ENCODE data around the gene NLRC5.

Gene NLRC5

DNA sequence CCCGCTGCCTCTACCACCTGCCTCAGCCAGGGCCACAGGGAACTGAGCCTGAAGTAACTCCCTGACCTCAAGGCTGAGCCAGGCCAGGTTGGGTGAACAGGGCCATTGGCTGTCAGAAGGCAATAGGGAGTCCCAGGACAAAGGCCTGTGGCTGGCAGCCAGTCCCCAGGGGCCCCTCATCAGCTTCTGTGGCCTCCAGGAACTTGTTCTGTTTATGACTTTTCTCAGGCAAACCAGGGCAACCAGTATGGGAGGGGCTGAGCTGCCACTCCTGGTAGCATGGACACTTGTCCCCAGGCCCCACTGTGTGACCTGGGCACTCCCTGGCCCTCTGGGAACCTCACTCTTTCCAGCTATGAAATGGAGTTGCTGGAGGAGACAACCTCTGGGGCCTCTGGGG lies 143.1 kb downstream of the NLRC5 start (continued):
- no peak for TF ChIP-seq ISL1 (CRISPR knock-in tag; IDR thresholded peaks at IDR 0.05)
- no peak for TF ChIP-seq ESRRG (CRISPR knock-in tag; IDR thresholded peaks at IDR 0.05)

DNA sequence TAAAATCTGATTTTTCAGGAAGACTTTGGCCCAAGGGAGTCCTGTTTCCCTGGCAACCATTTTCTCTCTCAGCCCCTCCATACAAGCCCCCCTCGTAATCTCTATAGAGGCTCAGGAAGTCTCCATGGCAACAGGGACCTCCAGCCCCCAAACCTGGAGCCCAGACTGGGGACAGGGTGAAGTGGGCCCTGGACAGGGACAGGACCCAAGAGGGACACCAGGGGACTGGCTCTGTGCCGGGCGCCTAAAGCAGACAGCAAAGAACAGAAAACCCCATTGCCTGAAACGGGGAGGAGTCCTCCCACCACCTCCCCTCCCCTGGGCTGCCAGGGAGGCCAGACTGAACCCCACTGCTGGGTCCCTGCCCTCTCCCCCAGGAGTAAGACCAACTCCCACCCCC lies 143.7 kb downstream of the NLRC5 start:
- ATAC-seq, result no peak
- TF ChIP-seq BACH2 (CRISPR knock-in tag; IDR thresholded peaks at IDR 0.05; ENCODE audit: borderline replicate concordance), result no peak
- no peak for TF ChIP-seq ZNF70 (CRISPR knock-in tag; IDR thresholded peaks at IDR 0.05)
- TF ChIP-seq, protein P1, sequence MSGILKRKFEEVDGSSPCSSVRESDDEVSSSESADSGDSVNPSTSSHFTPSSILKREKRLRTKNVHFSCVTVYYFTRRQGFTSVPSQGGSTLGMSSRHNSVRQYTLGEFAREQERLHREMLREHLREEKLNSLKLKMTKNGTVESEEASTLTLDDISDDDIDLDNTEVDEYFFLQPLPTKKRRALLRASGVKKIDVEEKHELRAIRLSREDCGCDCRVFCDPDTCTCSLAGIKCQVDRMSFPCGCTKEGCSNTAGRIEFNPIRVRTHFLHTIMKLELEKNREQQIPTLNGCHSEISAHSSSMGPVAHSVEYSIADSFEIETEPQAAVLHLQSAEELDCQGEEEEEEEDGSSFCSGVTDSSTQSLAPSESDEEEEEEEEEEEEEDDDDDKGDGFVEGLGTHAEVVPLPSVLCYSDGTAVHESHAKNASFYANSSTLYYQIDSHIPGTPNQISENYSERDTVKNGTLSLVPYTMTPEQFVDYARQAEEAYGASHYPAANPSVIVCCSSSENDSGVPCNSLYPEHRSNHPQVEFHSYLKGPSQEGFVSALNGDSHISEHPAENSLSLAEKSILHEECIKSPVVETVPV (CRISPR knock-in tag; IDR thresholded peaks at IDR 0.05), result no peak
- no peak for TF ChIP-seq GLIS3 (CRISPR knock-in tag; IDR thresholded peaks at IDR 0.05)
- no peak for TF ChIP-seq ISL1 (CRISPR knock-in tag; IDR thresholded peaks at IDR 0.05)
- no peak for TF ChIP-seq ZFP3 (CRISPR knock-in tag; IDR thresholded peaks at IDR 0.05)
- no peak for TF ChIP-seq ZNF565 (CRISPR knock-in tag; conservative IDR thresholded peaks at IDR 0.05; ENCODE audit: low read depth)
- TF ChIP-seq RARB (CRISPR knock-in tag; IDR thresholded peaks at IDR 0.05), result no peak
- TF ChIP-seq, protein P2, sequence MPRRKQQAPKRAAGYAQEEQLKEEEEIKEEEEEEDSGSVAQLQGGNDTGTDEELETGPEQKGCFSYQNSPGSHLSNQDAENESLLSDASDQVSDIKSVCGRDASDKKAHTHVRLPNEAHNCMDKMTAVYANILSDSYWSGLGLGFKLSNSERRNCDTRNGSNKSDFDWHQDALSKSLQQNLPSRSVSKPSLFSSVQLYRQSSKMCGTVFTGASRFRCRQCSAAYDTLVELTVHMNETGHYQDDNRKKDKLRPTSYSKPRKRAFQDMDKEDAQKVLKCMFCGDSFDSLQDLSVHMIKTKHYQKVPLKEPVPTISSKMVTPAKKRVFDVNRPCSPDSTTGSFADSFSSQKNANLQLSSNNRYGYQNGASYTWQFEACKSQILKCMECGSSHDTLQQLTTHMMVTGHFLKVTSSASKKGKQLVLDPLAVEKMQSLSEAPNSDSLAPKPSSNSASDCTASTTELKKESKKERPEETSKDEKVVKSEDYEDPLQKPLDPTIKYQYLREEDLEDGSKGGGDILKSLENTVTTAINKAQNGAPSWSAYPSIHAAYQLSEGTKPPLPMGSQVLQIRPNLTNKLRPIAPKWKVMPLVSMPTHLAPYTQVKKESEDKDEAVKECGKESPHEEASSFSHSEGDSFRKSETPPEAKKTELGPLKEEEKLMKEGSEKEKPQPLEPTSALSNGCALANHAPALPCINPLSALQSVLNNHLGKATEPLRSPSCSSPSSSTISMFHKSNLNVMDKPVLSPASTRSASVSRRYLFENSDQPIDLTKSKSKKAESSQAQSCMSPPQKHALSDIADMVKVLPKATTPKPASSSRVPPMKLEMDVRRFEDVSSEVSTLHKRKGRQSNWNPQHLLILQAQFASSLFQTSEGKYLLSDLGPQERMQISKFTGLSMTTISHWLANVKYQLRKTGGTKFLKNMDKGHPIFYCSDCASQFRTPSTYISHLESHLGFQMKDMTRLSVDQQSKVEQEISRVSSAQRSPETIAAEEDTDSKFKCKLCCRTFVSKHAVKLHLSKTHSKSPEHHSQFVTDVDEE (CRISPR knock-in tag; IDR thresholded peaks at IDR 0.05), result no peak
- TF ChIP-seq ZC3H10 (CRISPR knock-in tag; IDR thresholded peaks at IDR 0.05), result no peak

All from SK-N-SH treated with all-trans-retinoic acid at 6 μM for 48 hours (cell line).